ENCODE results near the gene SMDT1.

DNA sequence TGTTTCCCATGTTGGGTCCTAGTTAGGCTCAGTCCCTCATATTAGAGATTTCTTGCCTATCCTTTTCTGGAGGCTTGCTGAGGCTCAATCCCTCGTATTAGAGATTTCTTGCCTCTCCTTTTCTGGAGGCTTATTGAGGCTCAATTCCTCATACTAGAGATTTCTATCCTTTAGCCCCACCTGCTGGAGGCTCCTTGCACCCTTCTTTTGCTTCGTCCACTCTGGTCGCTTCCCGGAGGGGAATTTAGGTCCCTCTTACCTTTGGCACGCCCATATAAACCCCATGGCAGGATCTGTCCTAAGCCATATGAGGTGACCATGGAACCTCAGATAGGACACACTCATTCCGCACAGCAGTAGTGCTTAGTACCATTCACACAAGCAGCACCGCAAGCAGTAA lies 35.2 kb downstream of the SMDT1 start:
- TF ChIP-seq HDAC2 (IDR thresholded peaks at IDR 0.05), result no peak
- TF ChIP-seq EZH2 (IDR thresholded peaks at IDR 0.05; ENCODE audit: borderline replicate concordance, control insufficient read depth, low read depth, low read length), result no peak
- TF ChIP-seq CHD1 (IDR thresholded peaks at IDR 0.05; ENCODE audit: low read depth, low read length), result no peak
- no peak for TF ChIP-seq ATF2 (IDR thresholded peaks at IDR 0.05; ENCODE audit: low read length)
- TF ChIP-seq STAT1 (conservative IDR thresholded peaks at IDR 0.05), result no peak
